GM10266 (cell line): ENCODE data around the gene SNX4.
"Not testable (repeated sequence)": the region's sequence is repeated elsewhere in the genome, so short reads cannot be mapped to it uniquely, and the experiment has no call there.

Experiments
- DNase-seq: peaks from one replicate; pipeline ENCODE4 v3.0.0; 2012; ENCODE audit errors: extremely low spot score
- CTCF ChIP-seq: IDR thresholded peaks from 2 replicates; pipeline ENCODE4 v1.5.1; 2012; ENCODE audit warnings: mild to moderate bottlenecking, low read depth; ENCODE audit not compliant: control insufficient read depth, insufficient read depth; ENCODE audit errors: missing control alignments

The SNX4 gene

GRCh38 chr3:125482406-125482805 is 37.6 kb downstream of the SNX4 start:
- TF ChIP-seq CTCF = no peak
- DNase-seq = no peak

DNA sequence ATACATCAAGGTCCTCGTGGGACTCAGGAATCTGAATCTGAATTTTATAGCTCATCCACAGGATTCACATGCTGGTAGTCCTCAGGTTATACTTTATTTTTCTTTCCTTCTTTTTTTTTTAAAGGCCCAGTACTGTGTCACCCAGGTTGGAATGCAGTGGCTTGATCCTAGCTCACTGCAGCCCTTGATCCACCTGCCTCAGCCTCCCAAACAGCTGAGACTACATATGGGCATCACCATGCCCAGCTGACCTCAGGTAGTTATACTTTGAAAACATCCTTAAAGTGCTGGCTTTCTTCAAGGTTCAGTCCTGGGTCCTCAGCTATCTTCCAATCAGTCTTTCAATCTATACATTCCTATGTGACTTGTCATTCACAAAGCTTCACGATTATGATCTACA is 38.2 kb downstream of the SNX4 start:
- no peak for DNase-seq
- no peak for TF ChIP-seq CTCF

- DNase-seq = not testable (repeated sequence)
These were observed 38.6 kb downstream of the SNX4 start for GRCh38 chr3:125481375-125481759.

- no peak for TF ChIP-seq CTCF
- no peak for DNase-seq
These were observed 39.2 kb downstream of the SNX4 start for GRCh38 chr3:125480656-125481374.

GRCh38 chr3:125479091-125479490 is 40.9 kb downstream of the SNX4 start:
- DNase-seq = no peak
- TF ChIP-seq CTCF = no peak

DNA sequence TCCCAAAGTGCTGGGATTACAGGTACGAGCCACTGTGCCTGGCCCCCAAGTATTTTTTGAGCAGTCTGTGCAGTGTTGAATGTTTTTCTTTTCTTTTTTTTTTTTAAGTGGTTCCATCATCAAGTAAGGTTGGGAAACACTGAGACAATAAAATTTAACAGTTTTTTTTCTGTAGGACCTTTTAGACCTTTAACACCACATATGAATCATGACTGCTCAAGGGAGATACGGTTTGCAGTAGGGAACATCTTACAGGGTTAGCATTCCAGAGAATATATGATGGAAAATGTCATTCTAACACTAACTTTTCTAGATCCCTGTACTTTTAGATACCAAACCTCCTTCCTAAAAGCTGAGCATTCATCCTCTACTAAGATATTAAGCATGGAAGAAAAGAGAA is 41.7 kb downstream of the SNX4 start:
- TF ChIP-seq CTCF = no peak
- DNase-seq = no peak

DNA sequence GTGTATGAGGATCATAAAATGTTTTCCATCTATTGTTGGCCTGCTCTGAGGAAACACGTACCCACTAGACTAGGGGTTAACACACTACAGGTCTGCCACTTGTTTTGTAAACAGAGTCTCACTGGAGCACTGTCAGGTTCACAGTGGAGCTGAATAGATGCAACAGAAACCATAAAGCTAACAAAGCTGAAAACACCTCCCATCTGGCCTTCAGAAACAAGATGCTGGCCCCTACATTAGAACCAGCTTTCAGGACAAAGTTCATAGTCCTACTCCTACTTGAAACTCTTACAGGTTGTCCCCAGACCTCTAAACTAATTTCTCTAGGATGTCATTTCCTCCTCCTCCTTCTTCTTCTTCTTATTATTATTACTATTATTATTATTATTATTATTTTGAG is 42.3 kb downstream of the SNX4 start:
- TF ChIP-seq CTCF = no peak
- DNase-seq = no peak

DNA sequence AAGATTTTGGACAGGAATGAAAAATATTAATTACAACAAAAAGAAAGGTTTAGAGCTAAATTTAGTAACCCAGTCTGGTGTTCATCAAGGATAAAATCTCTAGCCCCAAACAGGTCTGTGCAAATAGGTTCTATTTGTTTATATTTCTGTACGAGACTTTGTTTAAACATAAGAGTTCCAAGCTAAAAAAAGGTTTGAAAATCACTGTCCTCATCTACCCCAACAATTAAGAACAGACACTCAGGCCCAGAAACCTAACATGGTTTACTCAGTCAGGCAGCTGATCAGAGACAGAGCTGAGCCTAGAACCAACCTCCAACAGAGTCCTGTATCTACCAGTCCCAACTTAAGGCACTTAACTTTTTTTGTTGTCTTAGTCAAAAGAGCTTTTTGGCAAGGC is 49.3 kb downstream of the SNX4 start:
- no peak for DNase-seq
- TF ChIP-seq CTCF = no peak
